NCI-H1436 (cell line): ENCODE measurements around the gene PTPRO.

Experiments used
- DNase-seq: peaks from one replicate; lab custom pipeline; 2025; lab: John Stamatoyannopoulos, UW

The PTPRO gene

GRCh38 chr12:15527201-15528080, 205.1 kb downstream of the PTPRO start:
- no peak for DNase-seq

- DNase-seq, result no peak
Observed at GRCh38 chr12:15528666-15529065, 206.4 kb downstream of the PTPRO start.

- DNase-seq, result no peak
Observed at GRCh38 chr12:15530361-15530760, 208.1 kb downstream of the PTPRO start.

- DNase-seq, result no peak
Observed at GRCh38 chr12:15532364-15532977, 210.2 kb downstream of the PTPRO start.

GRCh38 chr12:15534322-15534721, 212.0 kb downstream of the PTPRO start:
- no peak for DNase-seq

GRCh38 chr12:15534874-15535273, 212.6 kb downstream of the PTPRO start:
- DNase-seq, result no peak

GRCh38 chr12:15535352-15535781, 213.1 kb downstream of the PTPRO start:
- DNase-seq, result no peak

- DNase-seq, result no peak
Observed at GRCh38 chr12:15536446-15536845, 214.1 kb downstream of the PTPRO start.

GRCh38 chr12:15538881-15539280, 216.6 kb downstream of the PTPRO start:
- no peak for DNase-seq

GRCh38 chr12:15540005-15540404, 217.7 kb downstream of the PTPRO start:
- DNase-seq, result no peak

- no peak for DNase-seq
Observed at GRCh38 chr12:15540469-15540872, 218.2 kb downstream of the PTPRO start.

- no peak for DNase-seq
Observed at GRCh38 chr12:15541996-15542631, 219.8 kb downstream of the PTPRO start.

- no peak for DNase-seq
Observed at GRCh38 chr12:15543347-15543746, 221.0 kb downstream of the PTPRO start.

- no peak for DNase-seq
Observed at GRCh38 chr12:15544589-15544988, 222.3 kb downstream of the PTPRO start.

- no peak for DNase-seq
Observed at GRCh38 chr12:15545334-15545733, 223.0 kb downstream of the PTPRO start.

- DNase-seq, result no peak
Observed at GRCh38 chr12:15546102-15546701, 223.9 kb downstream of the PTPRO start.

GRCh38 chr12:15547063-15547462, 224.8 kb downstream of the PTPRO start:
- DNase-seq, result no peak

- DNase-seq, result no peak
Observed at GRCh38 chr12:15547691-15548090, 225.4 kb downstream of the PTPRO start.

GRCh38 chr12:15550793-15551192, 228.5 kb downstream of the PTPRO start:
- DNase-seq, result no peak

GRCh38 chr12:15555446-15555845, 233.1 kb downstream of the PTPRO start:
- no peak for DNase-seq

GRCh38 chr12:15556411-15557102, 234.2 kb downstream of the PTPRO start:
- no peak for DNase-seq
